Endothelial cell of umbilical vein (primary cell): ENCODE data around the gene ETV3L. TPM values are rescaled to one million over a fixed set of nuclear protein-coding genes. Genes with fewer than 3 reads are reported as not detected.

Experiments used
- BruUV-seq: library from RNA; stranded (reverse); fragments of 400-500 nt; replicated peaks from 2 replicates; lab custom pipeline; 2021; lab: Mats Ljungman, UMichigan
- CTCF ChIA-PET: fragments of 300-600, 350-600 bp; sonication (Branson Sonifier 250); formaldehyde crosslinking; loops from one replicate; lab custom pipeline; 2021; ENCODE audit warnings: antibody characterized with exemption, inconsistent platforms; lab: Charles Lee
- POLR2A ChIA-PET: fragments of 300-600, 350-600 bp; sonication (Branson Sonifier 250); formaldehyde crosslinking; loops from one replicate; lab custom pipeline; 2021; ENCODE audit warnings: antibody characterized with exemption, inconsistent platforms; lab: Charles Lee
- DNase-seq: peaks from one replicate; pipeline ENCODE4 v3.0.0-alpha.2; 2011; ENCODE audit warnings: low read depth, low spot score
- FAIRE-seq: peaks from 2 replicates; lab custom pipeline; 2011; peaks lifted over from hg19 to GRCh38; lab: Jason Lieb, UNC
- H2AFZ ChIP-seq: 2 replicates; pipeline ENCODE4 v1.6.0; 2012; ENCODE audit warnings: low read depth, low read length, control low read depth, inconsistent platforms
- H3K27ac ChIP-seq: 2 replicates; pipeline ENCODE4 v1.5.1; 2011; ENCODE audit warnings: low read depth, mild to moderate bottlenecking, control low read depth, low read length, moderate library complexity; ENCODE audit not compliant: insufficient read depth
- H3K27me3 ChIP-seq, 2 experiments: 2 replicates each; pipeline versions ENCODE4 v1.6.0 to v1.6.1; 2011; ENCODE audit warnings: low read length in 2 of 2, mixed read lengths in 1 of 2; ENCODE audit not compliant: control insufficient read depth in 2 of 2, insufficient read depth in 2 of 2
- H3K36me3 ChIP-seq, 2 experiments: 2 replicates in 1 of 2; 3 replicates in 1 of 2; pipeline ENCODE4 v1.5.1; 2011; ENCODE audit warnings: low read length in 2 of 2, mild to moderate bottlenecking in 1 of 2, moderate library complexity in 1 of 2; ENCODE audit not compliant: control insufficient read depth in 2 of 2, insufficient read depth in 2 of 2; ENCODE audit errors: extremely low read depth in 1 of 2
- H3K4me1 ChIP-seq: 3 replicates; pipeline ENCODE4 v1.5.1; 2011; ENCODE audit warnings: mild to moderate bottlenecking, low read length; ENCODE audit not compliant: control insufficient read depth, insufficient read depth; ENCODE audit errors: extremely low read depth
- H3K4me2 ChIP-seq: 2 replicates; pipeline ENCODE4 v1.6.1; 2011; ENCODE audit warnings: low read length, control low read depth, mixed read lengths; ENCODE audit not compliant: insufficient read depth
- H3K4me3 ChIP-seq, 3 experiments: fragments of 200-600 bp in 1 of 3; sonication (generic), shearing (Covaris generic) in 1 of 3; replicated peaks in 1 of 3; 2 replicates each; pipeline ENCODE4 v1.5.1; 2011 to 2016; ENCODE audit warnings: control low read depth in 3 of 3, low read length in 3 of 3, mild to moderate bottlenecking in 2 of 3, inconsistent platforms in 1 of 3, low read depth in 1 of 3, moderate library complexity in 1 of 3; ENCODE audit not compliant: insufficient read depth in 1 of 3
- H3K79me2 ChIP-seq: 2 replicates; pipeline ENCODE4 v1.6.0; 2012; ENCODE audit warnings: low read length, inconsistent platforms; ENCODE audit not compliant: control insufficient read depth, insufficient read depth
- H3K9ac ChIP-seq: replicated peaks from 2 replicates; pipeline ENCODE3; 2011; ENCODE audit warnings: low read length, control low read depth; ENCODE audit not compliant: insufficient read depth; ENCODE audit errors: extremely low read depth
- H3K9me1 ChIP-seq: replicated peaks from 3 replicates; pipeline ENCODE4 v1.6.0; 2011; ENCODE audit warnings: mild to moderate bottlenecking, low read length; ENCODE audit not compliant: control insufficient read depth, insufficient read depth; ENCODE audit errors: extremely low read depth
- H3K9me3 ChIP-seq: replicated peaks from 2 replicates; pipeline ENCODE4 v1.5.1; 2012; ENCODE audit warnings: low read length, inconsistent platforms; ENCODE audit not compliant: control insufficient read depth, insufficient read depth
- H4K20me1 ChIP-seq: replicated peaks from 2 replicates; pipeline ENCODE3; 2011; ENCODE audit warnings: mild to moderate bottlenecking, low read length; ENCODE audit not compliant: control insufficient read depth, insufficient read depth; ENCODE audit errors: extremely low read depth
- CTCF ChIP-seq, 2 donors: IDR thresholded peaks; 1 replicate in 1 of 2; 2 replicates in 1 of 2; pipeline ENCODE4 v1.5.1; 2011; ENCODE audit warnings: low read length in 2 of 2, mild to moderate bottlenecking in 2 of 2, moderate library complexity in 2 of 2, control low read depth in 1 of 2, inconsistent platforms in 1 of 2, low read depth in 1 of 2; ENCODE audit not compliant: insufficient read depth in 1 of 2; ENCODE audit errors: extremely low read depth in 1 of 2
- EZH2 ChIP-seq: IDR thresholded peaks from 2 replicates; pipeline ENCODE4 v1.6.1; 2012; ENCODE audit warnings: borderline replicate concordance, low read depth, mild to moderate bottlenecking, moderate library complexity, low read length, inconsistent platforms; ENCODE audit not compliant: severe bottlenecking
- JUN ChIP-seq: IDR thresholded peaks from 2 replicates; pipeline ENCODE4 v1.6.1; 2011; ENCODE audit warnings: borderline replicate concordance, low read depth; ENCODE audit not compliant: insufficient read length, insufficient read depth
- POLR2A ChIP-seq: IDR thresholded peaks from 2 replicates; pipeline ENCODE4 v1.6.1; 2012; ENCODE audit warnings: low read depth, mild to moderate bottlenecking, control low read depth, low read length
- POLR2AphosphoS5 ChIP-seq: IDR thresholded peaks from 2 replicates; pipeline ENCODE4 v1.6.1; 2012; ENCODE audit warnings: low read depth, mild to moderate bottlenecking, control low read depth, low read length, moderate library complexity; ENCODE audit not compliant: insufficient read depth
- dilution Hi-C: fragments of 300-500 bp; cut with MboI; formaldehyde crosslinking; loops from one replicate; pipeline ENCODE4 v1.15.0; 2019; ENCODE audit warnings: low sequenced_read_pairs; ENCODE audit not compliant: extremely low pct_ligation_motif_present
- intact Hi-C: fragments of 100-400 bp; cut with micrococcal nuclease; formaldehyde crosslinking; loops from one replicate; pipeline ENCODE4 v1.10.0; 2022
- polyA plus RNA-seq, 4 experiments: library from polyadenylated mRNA; depleted of rRNA in 3 of 4; stranded (reverse) in 3 of 4; unstranded in 1 of 4; fragments of >200 nt; gene quantifications; 2 replicates each; pipeline versions ENCODE4 v1.2.1 to v1.2.3, GENCODE V29; 2011 to 2012; ENCODE audit warnings: missing spikeins in 1 of 4
- total RNA-seq: library from RNA; stranded (reverse); gene quantifications from 2 replicates; pipeline ENCODE4 v1.2.3, GENCODE V29; 2021
- TF ChIP-seq, protein P1 (sequence below): IDR thresholded peaks from 2 replicates; pipeline ENCODE4 v1.6.1; 2011; ENCODE audit not compliant: insufficient read depth, insufficient read length

The ETV3L gene
- total and polyA plus RNA-seq, 2 donors (not counting 3 experiments of a cell fraction or from before 2014, with no cell fraction given) = not detected

DNA sequence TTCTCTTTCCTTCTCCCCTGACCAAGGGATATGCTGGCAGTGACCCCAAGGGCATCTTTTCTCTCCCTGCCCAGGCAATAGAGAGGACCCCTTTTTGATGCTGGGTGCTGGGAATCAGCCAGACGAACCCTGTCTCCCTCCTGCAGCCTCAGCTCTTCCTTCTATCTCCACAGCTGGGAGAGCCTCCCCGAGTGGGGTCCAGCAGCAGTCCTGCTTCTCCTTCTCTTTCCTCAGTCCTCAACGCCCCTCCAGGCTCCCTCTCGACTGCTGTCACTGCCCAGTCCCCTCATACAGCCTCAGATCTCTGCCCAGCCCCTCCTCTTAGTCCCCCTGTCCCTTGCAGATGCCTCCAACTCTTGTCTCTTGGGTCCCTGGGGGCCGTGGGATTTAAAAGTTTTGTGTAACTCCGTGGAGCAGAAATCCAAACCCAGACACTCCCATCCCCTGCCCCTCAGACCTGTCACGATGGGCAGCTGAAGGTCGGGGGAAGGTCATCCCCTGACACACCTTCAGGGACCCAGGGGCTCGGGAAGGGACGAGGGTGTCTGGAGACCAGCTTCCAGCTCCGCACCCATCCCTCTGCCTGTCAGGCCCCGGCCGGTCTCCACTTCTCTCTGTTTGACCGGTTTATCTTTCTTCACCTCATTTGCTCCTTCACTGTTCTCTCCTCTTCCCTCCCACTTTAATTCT, 5.8 kb upstream of the ETV3L start:
- no TSS peak for BruUV-seq
- no peak for FAIRE-seq
- Histone ChIP-seq H3K79me2 (no peaks in the 10 kb centered on the region), H3K9ac (no peak overlapping the region), H3K9me3 (no peaks in the 10 kb centered on the region), H4K20me1 (no peaks in the 10 kb centered on the region), H3K4me1 (peaks cover 11% of the 10 kb centered on the region), H2AFZ (no peak overlapping the region), H3K27ac (no peak overlapping the region), H3K27me3 (peaks cover 0 to 2% of the 10 kb centered on the region in 2 experiments), H3K36me3 (no peaks in the 10 kb centered on the region), H3K4me3 (no peak overlapping the region), H3K9me1 (no peaks in the 10 kb centered on the region), H3K4me2 (no peak overlapping the region)
- ChIA-PET POLR2A (no interaction called here), CTCF (interaction anchor here (1.8 to 14.4 kb wide), 2 partner anchors 15 to 51 kb away, joined by 8 to 160 read pairs; no protein-coding TSS in a partner anchor)
- TF ChIP-seq, protein P1, sequence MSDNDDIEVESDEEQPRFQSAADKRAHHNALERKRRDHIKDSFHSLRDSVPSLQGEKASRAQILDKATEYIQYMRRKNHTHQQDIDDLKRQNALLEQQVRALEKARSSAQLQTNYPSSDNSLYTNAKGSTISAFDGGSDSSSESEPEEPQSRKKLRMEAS = no peak
- intact Hi-C loops (no loop called here), dilution Hi-C loops (no loop called here)
- DNase-seq = no peak

- DNase-seq = no peak
- no TSS peak for BruUV-seq
- no peaks in the 10 kb centered on the region for H3K9me3 ChIP-seq
- H2AFZ ChIP-seq = no peak overlapping the region
- H4K20me1 ChIP-seq = no peaks in the 10 kb centered on the region
- dilution Hi-C loops (no loop called here), intact Hi-C loops (no loop called here)
- FAIRE-seq = no peak
- H3K27me3 ChIP-seq = peaks cover 0 to 2% of the 10 kb centered on the region in 2 experiments
- no peaks in the 10 kb centered on the region for H3K9me1 ChIP-seq
- H3K4me1 ChIP-seq = peaks cover 11% of the 10 kb centered on the region
- POLR2A ChIA-PET = no interaction called here
- CTCF ChIA-PET = interaction anchor here (1.8 to 14.4 kb wide), 2 partner anchors 14 to 52 kb away, joined by 8 to 160 read pairs; no protein-coding TSS in a partner anchor
- H3K36me3 ChIP-seq = no peaks in the 10 kb centered on the region
- no peak overlapping the region for H3K9ac ChIP-seq
- TF ChIP-seq POLR2A = no peak
- no peak for TF ChIP-seq JUN
- TF ChIP-seq CTCF (IDR thresholded peaks at IDR 0.05; ENCODE audit: extremely low read depth in 1 of 2, insufficient read depth in 1 of 2, low read depth in 1 of 2, low read length in 2 of 2) = no peak
- TF ChIP-seq POLR2AphosphoS5 = no peak
- no peak for TF ChIP-seq EZH2
- H3K4me2 ChIP-seq = no peak overlapping the region
- H3K79me2 ChIP-seq = no peaks in the 10 kb centered on the region
- no peak overlapping the region for H3K27ac ChIP-seq
- H3K4me3 ChIP-seq = no peak overlapping the region
Observed at GRCh38 chr1:157104598-157105293, 5.1 kb upstream of the ETV3L start.
